Activated CD8-positive, alpha-beta memory T cell treated with anti-CD3 and anti-CD28 coated beads for 36 hours (primary cell): ENCODE measurements around the gene TTLL1. TPM values are rescaled to one million over a fixed set of nuclear protein-coding genes. Genes with fewer than 3 reads are reported as not detected.

Source experiments
- CTCF ChIA-PET: fragments of 350-600 bp; sonication (Branson Sonifier 250); formaldehyde crosslinking; loops from one replicate; lab custom pipeline; 2021; ENCODE audit warnings: antibody characterized with exemption; lab: Charles Lee
- POLR2A ChIA-PET: fragments of 350-600 bp; sonication (Branson Sonifier 250); formaldehyde crosslinking; loops from one replicate; lab custom pipeline; 2021; ENCODE audit warnings: antibody characterized with exemption; lab: Charles Lee
- total RNA-seq, 2 experiments: library from RNA; stranded (reverse); gene quantifications; one replicate each; pipeline ENCODE4 v1.2.3, GENCODE V29; 2021

Gene TTLL1
- total RNA-seq, 2 experiments from 2014 or later, result 5.1 to 5.6 TPM

GRCh38 chr22:43085658-43086606 lies 3.3 kb downstream of the TTLL1 start:
- ChIA-PET POLR2A (no interaction called here), CTCF (interaction anchor here (1.2 kb wide), 1 partner anchor 9 kb away, joined by 3 read pairs; no protein-coding TSS in a partner anchor)

- POLR2A ChIA-PET, result no interaction called here
- CTCF ChIA-PET, result interaction anchor here (0.6 kb wide), 1 partner anchor 76 kb away, joined by 3 read pairs; no protein-coding TSS in a partner anchor
These were observed 7.2 kb downstream of the TTLL1 start for GRCh38 chr22:43081968-43082367.

GRCh38 chr22:43080616-43081015 lies 8.6 kb downstream of the TTLL1 start:
- CTCF ChIA-PET, result interaction anchor here (0.5 kb wide), 1 partner anchor 24 kb away, joined by 4 read pairs; no protein-coding TSS in a partner anchor
- POLR2A ChIA-PET, result no interaction called here

GRCh38 chr22:43079742-43080141 lies 9.4 kb downstream of the TTLL1 start:
- ChIA-PET POLR2A (no interaction called here), CTCF (no interaction called here)

- CTCF ChIA-PET, result no interaction called here
- POLR2A ChIA-PET, result no interaction called here
These were observed 10.7 kb downstream of the TTLL1 start for GRCh38 chr22:43078522-43078921.

- CTCF ChIA-PET, result interaction anchor here (0.9 kb wide), 1 partner anchor 9 kb away, joined by 3 read pairs; no protein-coding TSS in a partner anchor
- POLR2A ChIA-PET, result no interaction called here
These were observed 11.9 kb downstream of the TTLL1 start for GRCh38 chr22:43077121-43077877.

GRCh38 chr22:43066844-43067385 lies 22.3 kb downstream of the TTLL1 start:
- ChIA-PET POLR2A (no interaction called here), CTCF (no interaction called here)

GRCh38 chr22:43066134-43066533 lies 23.1 kb downstream of the TTLL1 start:
- CTCF ChIA-PET, result no interaction called here
- POLR2A ChIA-PET, result no interaction called here

- POLR2A ChIA-PET, result no interaction called here
- CTCF ChIA-PET, result interaction anchor here (0.8 to 1.4 kb wide), 3 partner anchors 13 to 328 kb away, joined by 3 to 6 read pairs (median 3); no protein-coding TSS in a partner anchor
These were observed 29.0 kb downstream of the TTLL1 start for GRCh38 chr22:43060183-43060582.

- POLR2A ChIA-PET, result no interaction called here
- CTCF ChIA-PET, result interaction anchor here (0.6 kb wide), 1 partner anchor 26 kb away, joined by 3 read pairs; no protein-coding TSS in a partner anchor
These were observed 31.6 kb downstream of the TTLL1 start for GRCh38 chr22:43057641-43058040.

- CTCF ChIA-PET, result no interaction called here
- POLR2A ChIA-PET, result no interaction called here
These were observed 36.0 kb downstream of the TTLL1 start for GRCh38 chr22:43053176-43053575.

GRCh38 chr22:43050995-43051394 lies 38.2 kb downstream of the TTLL1 start:
- POLR2A ChIA-PET, result interaction anchor here (0.7 kb wide), 1 partner anchor 401 kb away, joined by 3 read pairs; no protein-coding TSS in a partner anchor
- CTCF ChIA-PET, result no interaction called here

GRCh38 chr22:43047605-43048004 lies 41.6 kb downstream of the TTLL1 start:
- POLR2A ChIA-PET, result no interaction called here
- CTCF ChIA-PET, result no interaction called here

GRCh38 chr22:43044290-43044712 lies 44.9 kb downstream of the TTLL1 start:
- ChIA-PET CTCF (no interaction called here), POLR2A (no interaction called here)

GRCh38 chr22:43042101-43042780 lies 47.0 kb downstream of the TTLL1 start:
- ChIA-PET CTCF (no interaction called here), POLR2A (no interaction called here)

GRCh38 chr22:43039800-43040199 lies 49.4 kb downstream of the TTLL1 start:
- POLR2A ChIA-PET, result no interaction called here

GRCh38 chr22:43038325-43038724 lies 50.9 kb downstream of the TTLL1 start:
- POLR2A ChIA-PET, result no interaction called here

More at GRCh38 chr22:43039800-43040199, 49.4 kb downstream of the TTLL1 start:
- CTCF ChIA-PET, result no interaction called here

GRCh38 chr22:43036282-43036829 lies 52.8 kb downstream of the TTLL1 start:
- CTCF ChIA-PET, result no interaction called here
- POLR2A ChIA-PET, result no interaction called here

More at GRCh38 chr22:43038325-43038724, 50.9 kb downstream of the TTLL1 start:
- CTCF ChIA-PET, result no interaction called here

- POLR2A ChIA-PET, result no interaction called here
These were observed 53.9 kb downstream of the TTLL1 start for GRCh38 chr22:43035250-43035649.

More at GRCh38 chr22:43035250-43035649, 53.9 kb downstream of the TTLL1 start:
- CTCF ChIA-PET, result no interaction called here
